ENCODE data around the gene TPBGL.
"Not testable (repeated sequence)": the region's sequence is repeated elsewhere in the genome, so short reads cannot be mapped to it uniquely, and the experiment has no call there.

The TPBGL gene

DNA sequence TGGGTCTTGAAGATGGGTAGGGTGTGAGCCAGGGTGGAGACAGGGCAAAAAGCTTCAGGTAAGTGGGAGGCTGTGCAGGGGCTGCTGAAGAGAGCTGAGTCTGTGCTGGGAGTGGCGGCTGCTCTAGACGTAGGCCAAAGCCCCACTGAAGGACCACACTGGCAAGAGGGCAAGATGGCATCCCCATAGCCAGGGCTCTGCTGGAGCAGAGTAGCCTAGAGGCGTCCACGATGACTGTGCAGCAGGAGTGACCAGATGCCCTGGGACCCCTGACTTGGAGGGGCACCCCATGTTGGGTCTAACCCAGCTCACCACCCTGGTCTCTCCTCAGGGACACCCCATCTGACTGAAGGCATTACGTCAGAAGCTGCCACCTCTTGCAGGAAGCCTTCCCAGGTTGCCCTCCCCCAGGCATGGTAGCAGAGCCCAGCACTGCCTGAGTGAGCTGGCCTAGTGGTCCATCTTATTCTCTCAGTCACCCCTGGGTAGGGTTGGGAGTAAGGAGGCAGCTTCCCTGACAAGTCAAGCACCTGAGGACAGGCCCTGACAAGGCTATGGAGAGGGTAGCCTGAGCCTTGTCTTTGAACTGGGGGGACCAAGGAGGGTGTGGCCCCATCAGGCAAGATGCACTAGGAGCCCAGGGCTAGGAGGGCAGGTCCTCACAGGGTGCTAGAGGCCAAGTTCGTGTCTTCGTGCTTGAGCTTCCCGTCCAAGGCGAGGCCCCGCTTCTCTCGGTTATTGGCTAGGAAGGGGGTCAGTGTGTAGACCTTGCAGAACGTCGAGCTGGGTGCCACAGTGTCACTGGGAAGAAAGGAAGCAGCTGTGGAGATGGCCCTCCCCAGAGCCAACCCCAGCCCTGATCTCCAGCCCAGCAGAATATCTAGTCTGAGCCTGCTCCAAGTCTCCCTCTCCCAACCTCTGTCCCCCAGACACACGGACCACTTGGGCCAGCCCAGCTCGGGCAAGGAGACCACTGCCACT, 33.1 kb downstream of the TPBGL start:
- DNase-seq: no peak

DNA sequence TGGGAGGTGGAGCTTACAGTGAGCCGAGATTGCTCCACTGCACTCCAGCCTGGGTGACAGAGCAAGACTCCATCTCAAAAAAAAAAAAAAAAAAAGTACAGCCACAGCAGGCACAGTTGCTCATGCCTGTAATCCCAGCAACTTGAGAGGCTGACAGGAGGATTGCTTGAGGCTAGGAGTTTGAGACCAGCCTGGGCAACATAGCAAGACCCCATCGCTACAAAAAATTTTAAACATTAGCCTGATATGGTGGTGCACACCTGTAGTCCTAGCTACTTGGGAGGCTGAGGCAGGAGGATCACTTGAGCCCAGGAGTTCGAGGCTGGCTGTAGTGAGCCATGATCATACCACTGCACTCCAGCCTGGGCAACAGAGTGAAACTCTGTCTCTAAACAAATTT, 34.1 kb downstream of the TPBGL start:
- DNase-seq: not testable (repeated sequence)

DNA sequence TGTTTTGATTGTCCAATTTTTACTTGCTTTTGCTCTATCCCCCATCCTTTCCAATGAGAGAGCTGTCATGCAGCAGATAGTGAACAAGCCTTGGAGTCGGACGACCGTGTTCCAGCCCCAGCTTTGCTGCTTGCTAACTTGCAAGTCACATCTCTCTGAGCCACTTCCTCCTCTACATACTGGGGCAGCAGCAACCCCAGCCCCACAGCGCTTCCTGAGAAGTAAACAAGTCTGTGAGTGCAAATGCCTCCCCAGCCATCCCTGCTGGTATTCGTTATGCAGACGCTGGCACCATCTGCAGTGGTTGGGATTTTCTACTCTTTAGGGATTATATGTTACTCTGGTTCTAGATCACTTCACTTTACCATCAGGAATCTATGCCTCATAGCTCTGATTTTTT, 35.0 kb downstream of the TPBGL start:
- DNase-seq: no peak

DNA sequence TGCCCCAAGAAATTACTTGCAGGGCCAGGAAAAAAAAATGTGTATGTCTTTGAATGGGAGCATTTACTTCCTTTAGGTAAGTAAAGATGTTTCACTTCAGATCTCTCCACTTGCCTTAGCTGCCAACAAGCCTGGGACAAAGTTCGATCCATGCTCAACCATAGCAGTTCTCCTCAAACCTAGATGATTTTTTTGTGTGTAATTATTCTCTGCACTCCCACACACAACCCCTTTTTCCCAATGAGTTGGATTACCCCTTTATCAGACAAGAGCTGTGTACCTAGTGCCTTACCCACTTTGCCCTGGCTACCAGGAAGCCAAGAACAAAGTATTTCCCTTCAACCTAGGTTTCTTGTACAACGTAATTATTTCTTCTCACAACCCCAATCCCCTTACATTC, 35.6 kb downstream of the TPBGL start:
- no peak for DNase-seq

DNA sequence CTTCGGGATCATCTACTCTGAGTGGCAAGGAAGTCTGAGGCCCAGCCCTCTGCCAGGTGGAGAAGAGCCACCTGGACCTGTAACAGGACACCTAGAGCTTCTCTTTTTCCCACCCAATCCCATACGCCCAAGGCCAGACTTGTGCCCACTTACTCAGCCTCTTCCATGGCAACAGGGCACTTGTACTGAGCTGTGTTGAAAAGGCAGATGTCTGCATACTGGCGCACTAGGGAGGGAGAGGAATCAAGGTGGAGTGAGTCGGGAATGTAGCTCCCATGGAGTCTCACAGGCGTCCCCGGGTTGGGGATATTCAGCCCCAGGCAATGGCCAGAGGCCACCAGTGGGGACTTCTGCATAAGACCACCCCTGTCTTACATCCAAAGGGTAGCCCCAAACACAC, 36.1 kb downstream of the TPBGL start:
- DNase-seq: peak; percentile 81

DNA sequence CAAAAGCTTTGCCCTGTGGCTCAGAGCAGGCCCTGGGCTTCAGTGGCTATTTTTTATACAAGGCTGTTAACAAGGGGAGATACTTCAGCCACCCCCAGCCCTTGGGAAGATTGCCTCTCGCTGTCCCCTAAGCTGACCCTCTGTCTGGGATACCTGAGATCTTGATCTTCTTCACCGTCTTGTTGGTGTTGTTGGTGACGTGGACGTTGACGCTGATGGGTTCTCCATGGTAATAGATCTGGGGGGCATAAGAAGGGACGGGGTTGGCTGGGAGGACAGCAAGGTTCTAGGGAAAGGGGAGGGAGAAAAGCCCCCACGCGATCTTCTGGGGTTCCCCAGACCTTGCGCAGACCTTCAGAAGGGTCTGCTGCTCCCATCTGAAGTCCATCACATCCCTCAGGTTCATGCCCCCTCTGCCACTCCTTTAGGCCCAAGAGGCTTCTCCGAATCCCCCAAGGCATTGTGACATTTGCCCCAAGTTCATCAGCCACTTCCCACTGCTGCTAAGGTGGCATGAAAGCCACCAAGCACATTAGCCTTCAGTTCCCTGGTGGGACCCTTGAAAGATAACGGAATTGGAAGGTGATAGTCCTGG, 36.7 kb downstream of the TPBGL start:
- no peak for DNase-seq

DNA sequence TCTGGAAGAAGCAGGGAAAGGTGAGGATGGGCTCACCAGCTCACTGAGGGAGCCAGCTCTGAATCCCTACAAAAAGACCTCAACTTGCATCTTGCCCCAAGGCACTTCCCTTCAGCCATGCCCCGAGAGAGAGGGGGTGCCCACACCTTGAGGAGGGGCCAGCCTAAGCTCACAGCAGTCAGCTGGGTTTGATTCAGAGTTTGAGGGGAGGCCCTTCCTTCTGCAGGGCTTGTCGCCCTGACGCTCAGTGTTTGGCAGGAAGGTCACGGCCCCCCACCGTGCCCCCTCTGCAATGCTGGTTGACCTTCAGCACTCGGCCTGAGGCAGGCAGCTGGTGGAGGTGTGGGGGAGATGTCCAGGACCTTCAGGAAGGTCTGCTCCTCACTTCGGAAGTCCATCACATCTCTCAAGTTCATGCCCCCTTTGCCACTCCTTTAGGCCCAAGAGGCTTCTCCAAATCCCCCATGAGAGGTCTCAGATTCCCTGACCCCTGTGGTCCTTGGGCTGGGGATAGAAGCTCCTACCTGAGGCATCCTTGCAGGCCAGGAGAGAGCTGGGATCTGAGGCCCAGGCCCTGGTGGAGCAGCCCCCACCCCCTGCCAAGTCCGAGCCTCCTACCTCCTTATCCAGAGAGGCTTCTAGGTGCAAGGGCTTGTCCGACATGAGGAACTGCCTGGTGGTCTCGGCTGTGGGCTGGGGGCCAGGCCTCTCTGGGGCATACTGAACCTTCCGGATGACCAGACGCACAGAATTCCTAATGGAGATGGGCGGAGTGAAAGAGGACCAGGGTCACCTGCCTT, 37.6 kb downstream of the TPBGL start:
- DNase-seq: no peak

DNA sequence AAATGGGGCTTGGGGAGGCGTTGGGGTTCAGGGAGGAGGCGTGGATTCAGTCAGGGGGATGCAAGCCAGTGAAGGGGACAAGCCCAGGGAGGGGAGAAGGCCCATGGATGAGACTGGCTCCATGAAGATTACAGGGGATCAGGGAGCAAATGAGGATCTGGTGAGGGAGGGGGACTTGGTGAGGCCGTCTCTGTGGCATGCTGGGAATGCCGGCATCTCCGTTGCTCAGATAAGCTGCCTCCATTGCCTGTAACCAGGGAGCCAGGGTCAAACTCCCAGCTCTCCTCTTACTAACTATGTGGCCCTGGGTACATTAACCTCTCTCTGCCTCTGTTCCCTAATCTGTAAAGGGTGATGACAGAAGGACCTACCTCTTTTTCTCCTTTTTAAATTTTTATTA, 38.7 kb downstream of the TPBGL start:
- no peak for DNase-seq

DNA sequence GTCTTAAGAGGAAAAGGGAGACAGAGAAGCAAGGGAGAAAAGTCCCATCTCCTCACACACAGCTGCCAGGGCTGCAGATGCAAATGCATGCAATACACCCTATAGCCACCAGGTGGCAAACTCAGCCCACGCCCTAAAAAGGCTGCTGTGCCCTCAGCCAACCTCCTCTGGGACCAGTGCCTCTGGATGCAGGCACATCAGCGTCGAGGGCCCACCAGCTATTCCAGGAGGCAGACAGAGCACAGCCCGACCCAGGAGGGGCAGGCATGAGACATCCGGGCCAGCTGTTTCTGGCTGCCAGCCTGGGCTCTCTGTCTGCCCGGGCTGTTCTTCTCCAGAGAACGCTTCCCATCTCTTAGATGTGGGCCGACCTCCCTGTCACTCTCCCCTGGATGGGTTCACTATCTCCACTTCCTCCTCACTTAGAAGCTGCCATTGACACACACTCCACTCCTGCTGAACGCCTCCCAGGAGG, 39.7 kb downstream of the TPBGL start:
- peak; percentile 68 for DNase-seq

DNA sequence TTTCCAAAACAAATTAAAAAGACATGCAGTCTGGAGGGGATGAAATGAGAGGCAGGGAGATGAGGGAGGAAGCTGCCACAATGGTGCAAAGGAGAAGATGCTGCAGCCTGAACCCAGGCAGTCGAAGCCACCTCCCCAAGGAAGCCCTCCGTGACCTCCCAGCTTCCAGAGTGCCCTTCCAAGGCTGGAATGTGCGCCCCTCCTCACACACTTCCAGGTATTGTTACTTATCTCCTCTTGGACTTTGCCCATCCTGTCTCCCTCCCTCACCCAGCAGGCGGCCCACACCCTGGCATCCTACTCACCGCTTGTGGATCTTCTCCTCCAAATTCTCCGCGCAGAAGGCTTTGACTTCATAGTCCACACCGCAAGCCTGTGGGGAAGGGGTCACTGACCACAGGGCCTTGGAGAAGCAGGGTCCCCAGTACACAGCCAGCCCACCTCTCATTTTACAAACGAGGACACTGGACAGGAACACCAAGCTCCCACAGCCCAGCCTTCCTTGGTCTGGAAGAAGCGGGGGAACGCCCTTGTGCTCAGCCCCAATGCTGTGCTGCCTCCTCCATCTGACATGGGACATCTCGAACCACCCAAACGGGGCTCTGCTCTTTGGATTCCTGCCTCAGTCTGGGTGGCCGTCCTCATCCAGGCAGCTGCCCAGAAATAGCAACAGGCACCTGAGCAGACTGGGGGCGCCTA, 40.3 kb downstream of the TPBGL start:
- no peak for DNase-seq

DNA sequence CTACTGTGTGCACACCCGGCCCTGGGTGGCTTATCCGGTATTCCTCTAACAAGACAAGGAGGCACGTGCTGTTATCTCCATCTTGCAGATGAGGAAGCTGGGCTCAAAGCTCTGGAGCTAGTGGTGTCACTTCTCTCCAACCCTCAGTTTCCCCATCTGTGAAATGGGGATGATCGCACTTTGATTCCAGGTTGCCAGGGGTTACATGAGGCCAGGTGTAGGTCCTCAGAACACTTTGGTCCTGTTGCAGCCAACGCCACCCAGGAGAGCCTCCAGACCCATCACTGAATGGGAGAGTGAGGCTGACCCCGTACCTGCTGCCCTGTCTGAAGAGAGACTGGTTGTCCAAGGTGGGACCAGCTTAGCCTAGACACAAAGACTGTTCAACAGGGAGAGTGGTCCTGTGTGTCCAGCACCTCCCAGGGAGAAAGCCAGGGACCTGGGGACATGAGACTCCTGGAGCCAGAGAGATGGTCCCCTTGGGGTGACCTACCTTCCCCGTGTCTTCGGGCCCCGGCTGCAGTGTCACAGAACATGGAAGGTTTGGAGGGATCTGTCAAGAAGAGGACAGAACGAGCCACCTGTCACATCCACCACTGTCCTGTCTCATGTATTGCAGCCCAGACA, 41.0 kb downstream of the TPBGL start:
- DNase-seq: no peak

DNA sequence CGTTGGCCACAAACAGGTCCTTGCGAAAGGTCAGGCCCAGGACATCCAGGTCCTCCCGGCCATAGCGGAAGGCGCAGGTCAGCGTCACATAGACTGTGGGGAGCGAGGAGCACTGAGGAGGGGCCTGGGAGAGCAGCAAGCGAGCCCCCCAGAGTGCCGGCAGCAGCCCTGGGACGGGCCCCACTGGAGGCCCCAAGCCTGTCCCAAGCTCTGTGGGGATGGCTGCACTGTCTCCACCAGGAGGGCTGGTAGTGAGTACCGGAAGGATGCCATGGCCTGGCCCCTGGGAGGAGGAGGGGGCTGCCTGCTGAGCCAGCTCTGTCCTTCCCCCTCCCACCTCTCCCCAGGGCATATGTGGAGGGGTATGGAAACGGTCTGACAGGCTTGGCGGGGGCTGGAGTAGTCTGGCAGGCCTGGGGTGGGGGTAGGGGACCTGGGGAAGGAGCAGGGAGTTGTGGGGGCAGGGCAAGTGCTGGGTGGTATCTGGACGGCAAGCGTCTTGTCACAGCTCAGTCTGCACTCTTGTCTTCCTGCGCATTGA, 42.9 kb downstream of the TPBGL start:
- no peak for DNase-seq

DNA sequence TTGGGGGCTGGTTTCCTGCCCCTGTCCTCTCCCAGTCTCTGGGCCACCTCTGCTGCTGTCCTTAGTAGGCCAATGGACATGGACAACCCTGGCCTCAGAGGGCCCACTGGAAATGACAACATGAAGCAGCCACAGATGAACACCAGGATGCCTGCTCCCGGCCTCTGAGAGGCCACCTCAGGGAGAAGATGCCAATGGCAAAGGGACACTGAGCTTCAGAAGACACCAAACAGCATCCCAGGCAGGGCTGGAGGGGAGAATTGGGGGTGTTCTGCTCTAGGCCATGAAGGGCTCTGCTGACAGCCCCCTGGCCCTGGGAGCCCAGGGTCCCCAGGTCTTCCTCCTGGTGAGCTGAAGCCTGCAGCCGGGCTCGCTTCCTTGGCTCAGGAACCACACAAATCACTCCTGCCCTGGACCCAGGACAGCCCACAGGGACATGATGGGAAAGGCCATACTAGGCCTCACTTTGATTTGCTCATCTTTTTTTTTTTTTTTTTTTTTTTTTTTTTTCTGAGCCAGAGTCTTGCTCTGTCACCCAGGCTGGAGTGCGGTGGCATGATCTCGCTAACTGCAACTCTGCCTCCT, 45.3 kb downstream of the TPBGL start:
- DNase-seq: no peak

DNA sequence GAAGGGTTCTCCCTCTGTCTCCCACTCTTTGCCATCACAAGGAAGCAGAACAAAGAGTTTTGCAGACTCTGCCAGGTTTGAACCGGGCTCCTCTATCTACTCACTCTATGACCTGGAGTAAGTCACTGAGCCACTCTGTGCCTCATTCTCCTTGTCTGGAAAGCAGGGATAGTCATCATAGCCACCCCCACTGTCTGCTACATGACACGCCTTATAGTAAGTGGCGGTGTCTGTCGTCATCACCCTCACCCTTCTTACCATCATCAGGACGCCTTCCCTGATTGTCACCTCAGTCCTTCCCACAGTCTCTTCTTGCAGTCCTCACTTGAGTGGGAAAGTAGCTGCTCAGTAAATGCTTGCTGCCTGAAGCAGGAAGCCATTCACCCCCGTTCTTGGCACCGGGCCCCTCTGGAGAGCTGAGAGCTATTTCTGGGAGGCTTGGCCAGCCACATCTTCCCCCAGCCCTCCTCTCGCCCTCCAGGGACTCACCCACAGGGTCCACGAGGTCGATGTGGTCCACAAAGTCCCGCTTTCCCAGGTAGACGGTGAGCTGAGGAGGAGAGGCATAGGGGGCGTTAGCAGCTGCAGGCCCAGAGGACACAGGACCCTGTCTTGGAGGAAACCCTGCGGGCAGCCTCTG, 46.4 kb downstream of the TPBGL start:
- DNase-seq: no peak

DNA sequence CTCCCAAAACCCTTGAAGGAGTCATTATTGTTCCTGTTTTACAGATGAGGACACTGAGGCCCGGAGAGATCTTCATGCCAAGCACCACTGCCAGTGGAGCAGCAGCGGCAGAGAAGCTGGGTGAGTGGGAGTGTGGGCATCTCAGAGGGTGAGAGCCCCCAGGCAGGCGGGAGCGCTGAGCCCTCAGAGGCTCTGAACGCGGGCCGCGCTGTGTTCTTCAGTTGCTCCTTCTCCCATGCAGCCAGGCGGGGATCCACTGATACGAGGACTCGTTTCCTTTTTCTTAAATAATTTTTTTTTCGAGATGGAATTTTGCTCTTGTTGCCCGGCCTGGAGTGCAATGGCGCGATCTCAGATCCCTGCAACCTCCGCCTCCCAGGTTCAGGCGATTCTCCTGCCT, 47.0 kb downstream of the TPBGL start:
- no peak for DNase-seq

DNA sequence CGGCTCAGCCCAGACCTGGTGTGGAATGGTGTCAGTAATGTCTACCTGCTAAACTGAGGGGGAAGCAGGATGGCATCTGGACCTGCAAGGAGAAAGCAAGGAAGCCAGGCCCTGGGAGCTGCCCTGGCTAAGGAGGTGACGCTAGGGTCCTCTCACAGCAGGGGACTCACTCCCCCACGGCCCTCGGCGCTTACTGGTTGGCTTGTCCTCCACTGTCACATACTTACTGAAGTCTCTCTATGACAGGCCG, 48.9 kb downstream of the TPBGL start:
- no peak for DNase-seq

DNA sequence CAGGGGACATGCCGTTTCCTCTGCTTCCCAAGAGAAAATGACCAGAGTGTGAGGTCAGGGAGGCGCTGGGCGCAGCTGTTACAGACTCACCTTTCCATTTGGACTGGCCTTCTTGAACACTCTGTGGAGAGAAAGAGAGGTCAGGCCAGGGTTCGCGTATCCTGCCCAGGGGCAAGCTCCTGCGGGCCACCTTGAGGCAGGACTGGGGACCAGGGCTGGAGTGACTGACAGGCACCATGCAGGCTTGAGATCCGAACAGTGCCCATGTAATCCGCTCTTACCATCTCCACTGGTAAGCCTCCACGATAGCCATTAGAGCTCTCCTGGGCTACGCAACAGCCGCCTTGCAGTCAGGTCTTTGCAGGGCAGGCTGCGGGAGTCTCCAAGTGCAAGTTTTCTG, 49.3 kb downstream of the TPBGL start:
- DNase-seq: no peak

DNA sequence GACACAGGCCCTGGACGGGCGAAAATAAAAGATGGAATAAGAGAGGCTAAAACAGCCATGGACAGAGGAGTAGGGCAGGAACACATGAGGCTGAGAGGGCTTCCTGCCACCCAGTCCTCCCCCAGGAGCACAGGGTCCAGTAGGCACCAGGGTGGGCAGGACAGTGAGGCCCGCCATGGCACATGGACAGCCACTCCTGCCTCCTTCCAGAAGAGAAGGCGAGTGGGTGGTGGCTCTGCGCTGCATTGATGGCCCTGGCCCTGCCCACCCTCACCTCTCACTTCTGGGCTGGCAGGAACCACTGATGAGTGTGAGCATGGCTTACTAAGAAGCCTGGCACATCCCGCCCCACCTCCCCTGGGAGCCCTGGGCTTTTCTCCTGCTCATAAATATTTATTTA, 51.2 kb downstream of the TPBGL start:
- DNase-seq: no peak

DNA sequence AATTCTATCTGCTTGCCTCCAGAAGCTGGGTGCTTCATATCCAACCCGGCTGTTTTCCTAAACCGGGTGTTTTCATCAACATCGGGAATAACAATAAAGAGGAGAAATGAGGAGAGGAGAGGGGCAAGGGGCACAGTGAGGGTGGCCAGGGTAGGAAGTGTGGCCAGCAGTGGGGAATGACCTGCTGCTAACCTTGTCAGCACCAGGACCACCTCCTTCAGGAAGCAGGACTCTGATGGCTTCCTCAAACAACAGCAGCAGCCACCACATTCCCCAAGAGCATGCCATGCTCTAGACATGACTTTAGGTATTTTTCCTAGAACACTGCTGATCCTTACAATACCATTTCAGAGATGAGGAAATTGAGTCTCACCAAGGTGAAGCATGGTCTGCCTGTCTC, 52.4 kb downstream of the TPBGL start:
- no peak for DNase-seq
